Activated CD4-positive, alpha-beta T cell treated with anti-CD3 and anti-CD28 coated beads, Interleukin-2, amount 50 U/mL, for 24 hours (primary cell): ENCODE data around the gene PRDM11.
"Not testable (repeated sequence)": the region's sequence is repeated elsewhere in the genome, so short reads cannot be mapped to it uniquely, and the experiment has no call there.

Source experiments
- DNase-seq, 2 donors: peaks; one replicate each; pipeline ENCODE4 v3.0.0-alpha.2; 2020; ENCODE audit warnings: low read depth in 1 of 2, low spot score in 1 of 2

PRDM11 gene

DNA sequence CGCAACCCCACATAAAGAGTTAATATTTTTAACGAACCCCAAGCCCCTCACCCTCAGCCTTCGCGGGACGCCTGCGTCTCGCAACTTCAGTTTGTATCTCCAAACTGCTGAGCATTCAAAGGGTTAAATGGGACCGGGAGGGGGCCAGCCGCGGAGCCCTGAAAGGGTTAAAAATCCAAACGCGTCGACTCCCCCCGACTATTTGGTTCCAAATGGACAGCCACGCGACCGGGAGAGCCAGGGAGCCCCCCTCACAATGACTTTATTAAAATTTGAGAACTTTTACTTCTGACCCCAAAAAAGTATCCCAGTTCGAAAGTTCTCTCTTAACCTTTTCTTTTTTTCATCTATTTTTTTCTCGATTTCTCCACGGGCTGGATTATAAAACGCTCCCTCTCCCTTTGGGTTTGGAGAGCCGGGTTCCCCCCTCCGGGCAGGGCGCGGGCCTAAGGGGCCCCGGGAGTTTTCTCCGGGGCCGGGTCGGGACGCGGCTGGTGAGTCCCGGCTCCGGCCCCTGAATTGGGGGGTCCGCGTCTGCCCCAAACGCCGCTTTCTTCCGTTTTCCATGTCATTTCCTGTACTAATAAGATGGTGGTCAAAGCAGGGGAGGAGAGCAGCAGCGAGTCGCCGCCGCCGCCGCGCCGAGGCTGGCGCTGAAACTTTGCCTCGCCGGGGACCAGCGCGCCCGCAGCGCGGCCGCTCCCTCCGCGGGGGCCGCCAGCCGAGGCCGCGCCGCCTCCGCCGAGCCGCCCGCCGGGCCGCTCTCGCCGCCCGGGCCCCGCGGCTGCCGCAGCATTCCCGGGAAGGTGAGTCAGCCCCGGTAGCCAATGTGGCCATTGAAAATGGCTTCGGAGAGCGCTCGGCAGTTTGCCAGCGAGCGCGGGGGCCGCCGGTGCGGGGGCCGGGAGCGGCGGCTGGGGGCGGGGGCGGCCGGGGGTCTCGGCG, at the start of gene PRDM11:
PRDM11 (plus strand) TSS at position 568 of the 945 bp plus-strand sequence. CDS start 35,128 bp downstream, outside the sequence.
- DNase-seq, result peak; percentile 33 to 40

DNA sequence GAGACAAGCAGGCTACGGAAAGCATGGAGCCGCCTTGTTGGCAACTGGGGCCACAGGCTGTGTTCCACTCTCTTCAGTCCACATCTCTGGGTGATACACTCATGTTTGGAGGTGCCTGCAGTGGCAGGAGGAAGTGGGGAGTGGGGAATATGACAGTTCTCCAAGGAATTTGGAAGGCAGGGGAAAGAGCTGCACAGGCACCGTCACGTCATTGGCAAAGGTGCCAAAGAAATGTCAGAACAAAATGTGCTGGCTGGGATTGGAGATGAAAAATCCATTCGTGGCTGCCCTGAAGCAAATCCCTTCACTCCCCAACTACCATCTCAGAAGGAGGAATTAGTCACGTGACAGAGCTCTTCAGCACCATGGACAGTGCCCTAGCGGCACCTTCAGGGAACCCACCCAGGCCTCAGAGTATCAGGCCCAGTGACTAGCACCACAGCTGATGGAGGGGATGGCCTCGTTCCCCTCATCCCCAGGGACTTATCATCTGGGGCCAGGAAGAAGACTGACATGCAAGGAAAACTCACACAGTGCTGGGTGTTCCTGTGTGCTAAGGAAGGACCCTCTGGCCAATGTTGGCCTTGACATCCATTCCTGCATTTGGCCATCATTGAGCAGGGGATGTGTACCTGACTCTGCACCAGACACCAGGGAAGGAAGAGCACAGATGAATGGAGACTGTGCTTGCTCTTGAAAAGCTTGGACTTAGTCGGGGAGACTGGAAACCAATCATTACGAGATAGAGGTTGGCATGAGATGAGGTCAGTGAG, 48.5 kb upstream of the PRDM11 start:
- DNase-seq, result no peak

DNA sequence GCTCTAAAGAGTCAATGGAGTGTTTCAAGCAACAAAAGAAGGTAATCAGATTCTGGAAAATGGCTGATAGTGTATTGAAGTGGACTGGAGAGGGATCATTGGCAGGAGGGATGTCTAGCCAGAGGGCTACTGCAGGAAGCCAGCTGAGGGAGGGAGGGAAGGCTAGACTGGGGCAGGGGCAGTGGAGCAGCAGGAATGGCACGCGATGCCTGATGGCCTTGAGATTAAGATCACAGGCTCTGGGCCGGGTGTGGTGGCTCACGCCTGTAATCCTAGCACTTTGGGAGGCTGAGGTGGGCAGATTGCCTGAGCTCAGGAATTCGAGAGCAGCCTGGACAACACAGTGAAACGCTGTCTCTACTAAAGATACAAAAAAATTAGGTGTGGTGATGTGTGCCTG, 47.5 kb upstream of the PRDM11 start:
- DNase-seq, result no peak

DNA sequence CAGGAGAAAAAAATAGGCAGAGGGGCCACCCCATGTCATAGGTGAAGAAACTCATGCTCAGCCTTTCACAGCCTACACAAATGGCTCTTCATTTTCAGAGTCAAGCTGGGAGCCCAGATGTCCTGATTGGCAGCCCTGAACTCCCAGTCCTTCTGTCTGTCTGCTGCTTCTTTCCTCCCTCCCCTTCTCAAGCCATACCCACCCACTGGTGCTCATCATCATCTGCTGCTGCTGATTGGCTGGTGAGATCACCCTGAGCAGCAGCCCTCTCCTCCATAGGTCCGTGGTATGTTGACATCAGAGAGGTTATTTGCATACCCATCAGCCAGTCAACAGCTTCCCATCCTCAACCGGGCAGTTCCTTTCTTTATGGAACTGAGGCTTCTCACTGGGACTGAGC, 46.1 kb upstream of the PRDM11 start:
- no peak for DNase-seq

DNA sequence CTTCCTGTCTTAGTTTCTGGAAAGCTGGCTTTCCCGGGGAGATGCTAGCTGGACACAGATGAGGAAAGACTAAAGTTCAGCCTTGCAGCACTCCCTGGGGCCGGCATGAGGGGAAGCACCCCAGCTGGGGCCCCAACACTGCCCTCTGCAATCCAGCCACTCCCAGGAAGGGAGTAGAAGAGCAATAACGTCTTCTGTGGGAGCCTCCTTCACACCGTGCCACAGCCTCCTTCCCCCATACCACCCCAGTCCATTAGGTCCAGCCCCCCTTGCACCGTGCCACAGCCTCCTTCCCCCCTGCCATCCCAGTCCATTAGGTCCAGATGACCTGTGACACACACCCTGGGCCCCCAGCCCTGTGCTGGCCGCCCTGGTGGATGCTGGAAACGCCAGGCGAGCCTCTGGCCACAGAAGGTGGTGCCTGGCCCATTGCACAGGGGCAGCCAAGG, 44.1 kb upstream of the PRDM11 start:
- no peak for DNase-seq

DNA sequence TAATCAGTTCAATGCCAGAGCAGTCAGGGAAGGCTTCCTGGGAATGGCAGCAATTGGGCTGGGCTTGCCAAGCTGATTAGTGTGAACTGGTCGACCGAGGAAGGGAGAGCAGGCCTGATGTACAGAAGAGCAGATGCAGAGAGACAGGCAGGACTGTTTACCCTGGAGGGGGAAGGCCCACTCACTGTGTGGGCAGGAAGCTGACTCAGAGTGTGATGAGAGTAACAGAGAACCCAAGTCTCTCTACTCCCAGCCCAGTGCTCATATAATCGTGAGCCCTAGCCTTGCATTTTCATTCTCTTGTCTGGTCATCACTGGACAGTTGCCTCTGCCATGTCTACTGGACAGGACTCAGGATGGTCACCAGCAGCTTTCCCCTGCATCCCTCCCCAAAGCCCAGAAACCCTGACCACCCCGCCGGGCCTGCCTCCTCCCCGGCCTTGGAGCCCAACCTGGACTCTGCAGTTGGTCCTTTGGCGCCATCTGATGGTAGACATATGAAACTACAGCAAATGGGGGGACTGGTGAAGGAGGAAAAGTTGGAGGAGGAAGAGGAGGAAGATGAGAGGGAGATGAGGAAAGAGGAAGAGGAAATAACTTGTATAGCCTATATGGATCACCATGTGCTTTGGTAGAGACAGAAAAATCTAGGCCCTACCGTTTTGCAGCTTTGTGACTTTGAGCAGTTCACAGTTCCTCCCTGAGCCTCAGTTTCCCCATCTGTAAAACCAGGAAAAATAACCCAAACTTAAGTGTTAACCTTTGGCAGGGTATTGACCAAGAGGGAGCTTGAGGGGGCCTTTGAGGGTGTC, 43.4 kb upstream of the PRDM11 start:
- peak; percentile 45 to 59 for DNase-seq

DNA sequence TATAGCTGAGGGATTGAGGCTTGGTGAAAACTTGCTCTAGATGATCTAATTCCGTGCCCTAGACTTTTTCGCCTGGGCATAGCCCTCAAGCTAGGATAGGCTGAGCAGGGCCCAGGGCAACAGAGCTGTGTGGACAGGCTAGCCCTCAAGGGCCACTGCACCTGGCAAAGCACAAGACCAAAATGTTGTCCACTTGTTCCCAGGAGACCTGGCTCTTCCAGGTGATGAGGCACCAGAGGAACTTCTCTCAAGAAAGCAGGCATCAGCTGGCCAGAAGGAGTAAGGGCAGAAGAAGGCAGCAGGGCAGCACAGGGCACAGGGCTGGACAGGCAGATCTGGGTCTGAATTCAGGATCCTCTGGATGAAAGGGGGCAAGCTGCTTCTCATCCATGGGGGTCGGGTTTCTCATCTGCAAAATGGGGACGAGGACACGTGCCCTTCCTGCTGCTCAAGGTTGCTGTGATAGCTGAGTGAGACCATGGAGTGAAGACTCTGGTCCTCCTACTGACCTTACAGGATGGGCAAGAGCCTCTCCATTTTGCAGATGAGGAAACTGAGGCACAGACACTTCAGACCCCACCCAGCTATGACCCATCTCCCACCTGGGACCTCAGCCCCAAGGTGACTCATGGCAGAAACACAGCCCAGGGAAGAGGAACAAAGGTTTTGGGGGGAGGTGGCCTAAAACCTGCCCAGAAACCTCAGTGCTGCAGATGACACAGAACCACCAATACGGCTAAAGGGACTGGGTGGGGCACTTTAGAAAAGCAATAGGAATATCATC, 42.2 kb upstream of the PRDM11 start:
- DNase-seq, result no peak

DNA sequence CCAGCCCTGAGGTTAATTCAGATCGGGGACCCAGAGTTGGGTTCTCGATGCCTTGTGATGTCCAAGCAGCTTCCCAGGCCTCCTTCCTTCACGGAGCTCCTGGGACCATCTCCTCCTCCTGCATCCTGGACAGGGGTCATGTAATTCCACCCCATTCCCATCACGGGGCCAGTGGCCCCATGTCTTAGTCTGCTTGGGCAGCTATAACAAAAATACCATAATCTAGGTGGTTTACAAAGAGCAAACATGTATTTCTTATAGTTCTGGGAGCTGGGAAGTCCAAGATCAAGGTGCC, 41.7 kb upstream of the PRDM11 start:
- DNase-seq, result no peak

DNA sequence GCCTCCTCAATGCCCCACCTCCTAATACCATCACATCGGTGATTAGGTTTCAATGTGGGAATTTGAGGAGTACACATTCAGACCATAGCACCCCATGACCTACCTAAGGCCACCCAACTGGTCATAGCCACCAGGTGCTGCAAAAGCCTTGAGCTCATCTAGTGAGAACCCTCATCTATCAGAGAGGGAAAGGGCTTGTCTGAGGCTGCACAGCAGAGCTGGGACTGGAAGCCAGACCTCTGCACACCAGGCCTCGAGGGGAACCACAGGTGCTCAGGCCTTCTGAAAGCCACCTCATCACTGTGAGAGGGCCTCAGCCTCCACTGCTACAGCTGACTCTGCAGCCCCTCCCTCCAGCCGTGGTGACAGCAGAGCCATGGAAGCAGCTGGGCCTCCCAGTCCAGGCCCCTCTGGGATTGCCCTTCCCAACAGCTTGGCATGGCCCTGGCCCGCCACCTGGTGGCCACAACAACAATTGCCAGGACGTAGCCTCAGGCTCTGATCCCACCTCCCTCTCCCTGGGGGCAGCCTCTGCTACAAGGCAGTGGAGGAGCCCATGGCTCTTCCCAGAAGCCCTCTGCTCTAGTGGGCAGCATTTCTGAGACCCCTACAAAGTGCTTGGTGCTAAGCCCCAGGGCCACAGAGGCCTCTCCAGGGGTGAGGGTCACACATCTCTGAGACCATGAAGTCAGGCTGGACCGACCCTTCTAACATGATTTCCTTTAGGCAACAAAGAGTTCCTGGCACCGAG, 41.0 kb upstream of the PRDM11 start:
- DNase-seq, result peak; percentile 33 to 40

DNA sequence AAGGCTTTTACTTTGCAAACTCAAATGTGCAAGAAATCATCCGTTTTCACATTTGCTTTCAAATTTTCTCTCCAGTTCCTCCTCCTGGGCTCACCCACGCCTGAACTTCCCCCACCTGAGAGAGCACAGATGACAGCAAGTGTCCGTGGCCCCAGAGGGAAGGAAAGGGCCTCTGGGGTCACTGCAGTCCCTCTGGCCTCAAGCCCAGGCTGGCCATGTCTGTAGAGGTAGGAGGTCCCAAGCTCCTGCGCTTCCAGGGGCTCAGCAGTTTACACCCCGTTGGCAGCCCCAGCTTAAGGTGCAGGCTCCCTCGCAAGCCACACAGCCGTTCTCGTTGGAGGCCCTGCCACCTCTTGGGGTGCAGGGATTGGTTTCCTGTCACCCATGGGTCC, 40.5 kb upstream of the PRDM11 start:
- no peak for DNase-seq

DNA sequence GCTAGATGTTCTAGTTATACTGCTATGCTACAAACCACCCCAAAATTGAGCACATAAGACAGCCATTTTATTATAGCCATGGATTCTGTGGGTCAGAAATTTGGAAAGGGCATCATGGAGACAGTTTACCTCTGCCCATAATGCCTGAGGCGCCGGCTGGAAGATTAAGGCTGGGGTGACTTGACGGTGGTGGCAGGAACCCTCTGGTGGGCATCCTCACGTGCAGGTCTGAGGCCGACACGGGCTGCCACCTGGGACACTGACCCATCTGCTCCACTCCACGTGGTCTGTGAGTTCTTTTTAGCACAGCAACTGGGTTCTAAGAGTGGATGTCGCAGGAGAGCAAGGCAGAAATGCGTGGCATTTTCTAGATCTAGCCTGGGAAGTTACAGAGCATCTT, 40.0 kb upstream of the PRDM11 start:
- DNase-seq, result no peak

DNA sequence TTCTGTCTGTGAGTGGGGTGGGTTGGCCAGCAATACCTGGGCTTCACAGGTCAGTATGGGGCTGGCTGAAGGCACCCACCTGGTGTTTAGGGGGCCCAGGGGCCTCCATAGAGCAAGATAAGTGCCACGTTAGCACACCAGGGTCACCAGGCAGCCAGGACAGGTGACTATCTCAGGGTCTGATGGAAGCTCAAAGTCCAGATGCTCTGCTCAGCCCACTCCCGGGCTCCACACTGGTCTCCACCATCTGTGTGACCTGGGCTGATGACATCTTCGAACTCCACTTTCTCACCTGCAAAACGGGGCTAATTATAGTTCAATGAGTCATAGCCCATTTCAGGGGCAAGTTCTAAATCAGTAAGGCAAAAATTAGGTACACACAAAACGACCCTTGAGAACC, 39.4 kb upstream of the PRDM11 start:
- no peak for DNase-seq

DNA sequence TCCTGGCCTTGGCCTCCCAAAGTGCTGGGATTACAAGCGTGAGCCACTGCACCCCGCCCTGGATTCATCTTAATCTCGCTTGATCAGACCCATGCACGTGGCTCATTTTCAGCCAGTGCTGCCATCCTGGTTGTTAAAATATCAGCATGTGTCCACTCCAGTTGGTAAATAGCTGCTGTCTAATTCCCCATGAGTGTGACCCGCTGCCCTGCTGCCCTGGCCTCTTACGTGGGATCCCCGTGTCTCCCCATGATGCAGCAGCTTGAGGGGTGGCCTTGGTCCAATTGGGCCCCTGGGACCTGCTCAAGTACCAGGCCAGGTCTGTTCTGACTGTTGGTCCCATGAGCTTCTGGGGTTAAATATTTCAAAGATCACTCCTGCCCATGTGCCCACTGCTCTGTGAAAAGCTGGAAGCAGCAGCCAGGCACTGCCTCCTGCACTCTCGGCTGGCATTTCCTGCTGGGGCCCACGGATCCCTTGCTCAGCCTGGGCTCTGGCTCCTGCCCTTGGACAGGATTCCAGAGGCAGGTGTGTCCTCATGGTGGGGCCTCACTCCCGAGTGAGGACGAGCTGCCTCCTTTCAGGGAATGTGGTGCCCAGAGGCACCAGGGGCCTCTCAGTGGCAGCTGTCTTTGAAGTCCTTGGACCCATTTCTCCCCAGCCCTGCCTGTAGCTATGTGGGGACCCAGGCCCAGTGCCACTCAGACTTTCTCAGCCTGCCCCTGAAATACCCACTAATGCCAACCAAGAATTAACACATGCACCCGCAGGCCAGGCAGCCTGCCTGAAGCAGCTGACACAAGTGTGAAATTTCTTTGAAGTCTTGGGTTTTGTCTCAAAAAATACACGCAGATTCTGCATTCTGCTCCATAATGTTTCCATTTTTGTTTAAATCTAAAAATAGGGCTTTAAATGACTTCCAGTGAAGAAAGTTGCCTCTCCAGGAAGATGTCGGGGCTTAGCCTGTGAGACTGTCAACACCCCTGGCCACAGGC, 38.1 kb upstream of the PRDM11 start:
- no peak for DNase-seq

DNA sequence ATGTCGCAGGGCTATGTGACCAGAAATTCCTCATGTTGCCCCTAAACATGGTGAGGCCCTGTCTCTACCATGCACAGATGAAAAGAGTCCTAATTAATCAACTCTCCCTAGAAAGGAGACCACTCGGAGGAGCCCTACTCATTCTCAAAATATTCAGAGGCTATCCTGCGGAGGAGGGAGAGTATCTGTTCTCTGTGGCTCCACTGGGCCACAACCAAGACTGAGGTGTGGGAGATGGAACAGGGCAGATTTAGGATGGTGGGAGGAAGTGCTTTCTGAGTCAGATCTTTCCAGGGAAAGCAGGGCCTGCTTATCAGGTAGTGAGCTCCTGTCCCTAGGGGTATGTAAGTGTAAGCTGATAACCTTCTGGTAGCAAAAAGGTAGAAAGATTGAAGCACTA, 37.0 kb upstream of the PRDM11 start:
- no peak for DNase-seq

DNA sequence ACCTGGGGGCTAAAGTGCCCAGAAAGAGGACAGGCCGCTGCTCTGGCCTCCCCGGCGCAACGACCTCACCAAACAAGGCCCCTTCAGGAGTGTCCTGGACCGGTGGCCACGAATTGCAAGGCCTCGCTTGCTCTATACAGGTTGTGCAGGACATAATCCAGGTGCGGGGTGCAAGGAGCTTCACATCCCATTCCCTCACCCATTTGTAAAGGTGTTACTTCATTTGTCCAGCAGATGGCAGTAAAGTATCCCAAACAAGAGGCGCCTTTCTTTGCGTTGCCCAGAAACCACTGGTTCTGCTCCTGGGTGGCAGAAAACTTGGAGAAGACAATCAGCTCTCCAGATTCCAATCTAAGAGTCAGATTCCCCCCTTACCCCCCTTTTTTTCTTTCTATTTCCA, 35.9 kb upstream of the PRDM11 start:
- DNase-seq, result peak in 1 of 2 donors; percentile 55

DNA sequence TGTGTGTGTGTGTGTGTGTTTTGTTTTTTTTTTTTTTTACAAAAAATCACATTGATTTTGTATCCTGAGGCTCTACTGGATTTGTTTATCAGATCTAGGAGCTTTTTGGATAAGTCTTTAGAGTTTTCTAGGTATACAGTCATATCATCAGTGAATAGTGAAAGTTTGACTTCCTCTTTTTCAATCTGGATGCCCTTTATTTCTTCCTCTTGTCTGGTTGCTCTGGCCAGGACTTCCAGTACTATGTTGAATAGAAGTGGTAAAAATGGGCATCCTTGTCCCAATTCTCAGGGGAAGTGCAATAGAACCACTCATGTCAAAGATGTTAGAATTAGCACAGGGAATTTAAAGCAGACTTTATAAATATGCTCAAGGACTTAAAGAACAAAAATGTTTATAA, 32.6 kb upstream of the PRDM11 start:
- DNase-seq, result no peak

DNA sequence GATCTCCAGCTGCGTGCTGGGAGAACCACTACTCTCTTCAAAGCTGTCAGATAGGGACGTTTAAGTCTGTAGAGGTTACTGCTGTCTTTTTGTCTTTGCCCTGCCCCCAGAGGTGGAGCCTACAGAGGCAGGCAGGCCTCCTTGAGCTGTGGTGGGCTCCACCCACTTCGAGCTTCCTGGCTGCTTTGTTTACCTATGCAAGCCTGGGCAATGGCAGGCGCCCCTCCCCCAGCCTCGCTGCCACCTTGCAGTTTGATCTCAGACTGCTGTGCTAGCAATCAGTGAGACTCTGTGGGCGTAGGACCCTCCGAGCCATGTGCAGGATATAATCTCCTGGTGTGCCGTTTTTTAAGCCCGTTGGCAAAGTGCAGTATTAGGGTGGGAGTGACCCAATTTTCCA, 18.6 kb upstream of the PRDM11 start:
- DNase-seq, result not testable (repeated sequence)

DNA sequence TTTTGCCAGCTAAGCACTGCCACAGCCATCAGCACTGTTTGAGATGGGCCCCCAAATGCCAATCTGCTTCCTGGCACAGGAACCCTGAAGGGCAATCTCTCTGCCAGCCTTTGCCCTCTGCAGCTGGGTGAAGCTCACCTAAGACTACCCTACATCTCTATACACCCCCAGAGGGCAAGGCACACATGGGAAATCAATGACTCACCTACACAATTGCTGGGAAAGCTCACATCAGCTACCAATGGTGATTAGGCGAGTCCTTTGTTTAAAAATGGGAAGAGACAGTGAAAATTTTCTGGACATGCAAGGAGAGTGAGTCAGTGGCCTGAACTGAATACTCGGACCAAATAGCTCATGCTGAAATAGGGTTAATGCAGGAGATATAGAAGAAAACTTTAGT, 12.6 kb upstream of the PRDM11 start:
- DNase-seq, result no peak

DNA sequence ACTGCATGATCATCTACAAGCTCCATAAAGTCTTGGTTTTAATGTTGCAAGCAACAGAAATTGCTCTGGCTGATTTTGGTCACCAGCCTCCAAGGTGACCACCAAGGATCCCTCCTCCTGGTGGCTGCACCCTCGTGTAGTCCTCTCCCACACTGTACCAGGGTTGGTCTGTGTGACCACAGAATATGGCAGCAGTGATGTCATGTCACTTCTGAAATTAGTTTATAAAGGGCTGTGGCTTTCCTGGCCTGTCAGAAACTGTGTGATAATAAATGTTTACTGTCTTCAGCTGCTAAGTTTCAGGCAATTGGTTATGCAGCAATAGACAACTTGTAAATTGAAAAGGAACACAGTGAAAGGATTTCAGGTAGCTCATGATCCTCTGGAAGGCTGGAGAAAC, 5.3 kb upstream of the PRDM11 start:
- DNase-seq, result no peak
